ENCODE measurements around the gene CARD11.
"Not testable (repeated sequence)": the region's sequence is repeated elsewhere in the genome, so short reads cannot be mapped to it uniquely, and the experiment has no call there.

Gene CARD11

GRCh38 chr7:3041986-3042675 lies 1.5 kb downstream of the CARD11 start:
- no peak for ATAC-seq
- TF ChIP-seq OSR1 (CRISPR knock-in tag; IDR thresholded peaks at IDR 0.05) (no peak), ZNF70 (CRISPR knock-in tag; IDR thresholded peaks at IDR 0.05) (no peak), ARNTL (CRISPR knock-in tag; IDR thresholded peaks at IDR 0.05; ENCODE audit: borderline replicate concordance, low read depth) (no peak), ZFP3 (CRISPR knock-in tag; IDR thresholded peaks at IDR 0.05) (no peak), CSDC2 (CRISPR knock-in tag; IDR thresholded peaks at IDR 0.05) (no peak), ZNF8 (CRISPR knock-in tag; IDR thresholded peaks at IDR 0.05) (no peak), ESRRG (CRISPR knock-in tag; IDR thresholded peaks at IDR 0.05) (no peak)
- TF ChIP-seq, protein P1, sequence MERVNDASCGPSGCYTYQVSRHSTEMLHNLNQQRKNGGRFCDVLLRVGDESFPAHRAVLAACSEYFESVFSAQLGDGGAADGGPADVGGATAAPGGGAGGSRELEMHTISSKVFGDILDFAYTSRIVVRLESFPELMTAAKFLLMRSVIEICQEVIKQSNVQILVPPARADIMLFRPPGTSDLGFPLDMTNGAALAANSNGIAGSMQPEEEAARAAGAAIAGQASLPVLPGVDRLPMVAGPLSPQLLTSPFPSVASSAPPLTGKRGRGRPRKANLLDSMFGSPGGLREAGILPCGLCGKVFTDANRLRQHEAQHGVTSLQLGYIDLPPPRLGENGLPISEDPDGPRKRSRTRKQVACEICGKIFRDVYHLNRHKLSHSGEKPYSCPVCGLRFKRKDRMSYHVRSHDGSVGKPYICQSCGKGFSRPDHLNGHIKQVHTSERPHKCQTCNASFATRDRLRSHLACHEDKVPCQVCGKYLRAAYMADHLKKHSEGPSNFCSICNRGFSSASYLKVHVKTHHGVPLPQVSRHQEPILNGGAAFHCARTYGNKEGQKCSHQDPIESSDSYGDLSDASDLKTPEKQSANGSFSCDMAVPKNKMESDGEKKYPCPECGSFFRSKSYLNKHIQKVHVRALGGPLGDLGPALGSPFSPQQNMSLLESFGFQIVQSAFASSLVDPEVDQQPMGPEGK (CRISPR knock-in tag; IDR thresholded peaks at IDR 0.05; ENCODE audit: borderline replicate concordance): no peak

- TF ChIP-seq ZNF565 (CRISPR knock-in tag; conservative IDR thresholded peaks at IDR 0.05; ENCODE audit: low read depth) (no peak), BACH2 (CRISPR knock-in tag; IDR thresholded peaks at IDR 0.05; ENCODE audit: borderline replicate concordance) (no peak), ZNF70 (CRISPR knock-in tag; IDR thresholded peaks at IDR 0.05) (no peak)
- no peak for ATAC-seq
These were observed 3.9 kb downstream of the CARD11 start for GRCh38 chr7:3039787-3040186.

GRCh38 chr7:3038011-3038410 lies 5.7 kb downstream of the CARD11 start:
- not testable (repeated sequence) for ATAC-seq

DNA sequence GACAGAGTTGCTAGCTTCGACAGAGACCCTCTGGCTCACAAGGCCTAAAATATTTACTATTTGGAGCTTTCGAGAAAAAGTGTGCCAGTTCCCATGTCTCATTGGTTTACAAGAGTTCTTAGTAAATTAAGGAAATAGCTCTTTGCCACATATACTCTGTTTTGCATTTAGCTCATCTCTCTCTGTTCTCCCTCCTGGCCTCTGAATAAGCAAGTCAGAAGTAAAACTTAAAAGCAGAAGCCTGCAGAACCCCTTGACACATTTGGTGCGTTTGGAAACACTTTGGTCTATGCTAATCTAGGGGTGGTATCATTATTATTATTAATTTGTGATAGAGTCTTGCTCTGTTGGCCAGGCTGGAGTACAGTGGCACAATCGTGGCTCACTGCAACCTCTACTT lies 6.4 kb downstream of the CARD11 start:
- TF ChIP-seq OSR1 (CRISPR knock-in tag; IDR thresholded peaks at IDR 0.05): no peak
- TF ChIP-seq PPARA (CRISPR knock-in tag; IDR thresholded peaks at IDR 0.05; ENCODE audit: borderline replicate concordance): no peak
- TF ChIP-seq ARNTL (CRISPR knock-in tag; IDR thresholded peaks at IDR 0.05; ENCODE audit: borderline replicate concordance, low read depth): no peak
- no peak for TF ChIP-seq ZC3H10 (CRISPR knock-in tag; IDR thresholded peaks at IDR 0.05)
- TF ChIP-seq, protein P2, sequence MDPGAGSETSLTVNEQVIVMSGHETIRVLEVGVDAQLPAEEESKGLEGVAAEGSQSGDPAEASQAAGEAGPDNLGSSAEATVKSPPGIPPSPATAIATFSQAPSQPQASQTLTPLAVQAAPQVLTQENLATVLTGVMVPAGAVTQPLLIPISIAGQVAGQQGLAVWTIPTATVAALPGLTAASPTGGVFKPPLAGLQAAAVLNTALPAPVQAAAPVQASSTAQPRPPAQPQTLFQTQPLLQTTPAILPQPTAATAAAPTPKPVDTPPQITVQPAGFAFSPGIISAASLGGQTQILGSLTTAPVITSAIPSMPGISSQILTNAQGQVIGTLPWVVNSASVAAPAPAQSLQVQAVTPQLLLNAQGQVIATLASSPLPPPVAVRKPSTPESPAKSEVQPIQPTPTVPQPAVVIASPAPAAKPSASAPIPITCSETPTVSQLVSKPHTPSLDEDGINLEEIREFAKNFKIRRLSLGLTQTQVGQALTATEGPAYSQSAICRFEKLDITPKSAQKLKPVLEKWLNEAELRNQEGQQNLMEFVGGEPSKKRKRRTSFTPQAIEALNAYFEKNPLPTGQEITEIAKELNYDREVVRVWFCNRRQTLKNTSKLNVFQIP (CRISPR knock-in tag; IDR thresholded peaks at IDR 0.05; ENCODE audit: borderline replicate concordance, low read depth): no peak
- TF ChIP-seq CREB5 (CRISPR knock-in tag; IDR thresholded peaks at IDR 0.05; ENCODE audit: low read depth): no peak
- no peak for TF ChIP-seq TSHZ2 (CRISPR knock-in tag; IDR thresholded peaks at IDR 0.05)
- TF ChIP-seq, protein P3, sequence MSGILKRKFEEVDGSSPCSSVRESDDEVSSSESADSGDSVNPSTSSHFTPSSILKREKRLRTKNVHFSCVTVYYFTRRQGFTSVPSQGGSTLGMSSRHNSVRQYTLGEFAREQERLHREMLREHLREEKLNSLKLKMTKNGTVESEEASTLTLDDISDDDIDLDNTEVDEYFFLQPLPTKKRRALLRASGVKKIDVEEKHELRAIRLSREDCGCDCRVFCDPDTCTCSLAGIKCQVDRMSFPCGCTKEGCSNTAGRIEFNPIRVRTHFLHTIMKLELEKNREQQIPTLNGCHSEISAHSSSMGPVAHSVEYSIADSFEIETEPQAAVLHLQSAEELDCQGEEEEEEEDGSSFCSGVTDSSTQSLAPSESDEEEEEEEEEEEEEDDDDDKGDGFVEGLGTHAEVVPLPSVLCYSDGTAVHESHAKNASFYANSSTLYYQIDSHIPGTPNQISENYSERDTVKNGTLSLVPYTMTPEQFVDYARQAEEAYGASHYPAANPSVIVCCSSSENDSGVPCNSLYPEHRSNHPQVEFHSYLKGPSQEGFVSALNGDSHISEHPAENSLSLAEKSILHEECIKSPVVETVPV (CRISPR knock-in tag; IDR thresholded peaks at IDR 0.05): no peak
- TF ChIP-seq CSDC2 (CRISPR knock-in tag; IDR thresholded peaks at IDR 0.05): no peak
- TF ChIP-seq, protein P1 (CRISPR knock-in tag; IDR thresholded peaks at IDR 0.05; ENCODE audit: borderline replicate concordance): no peak
- ATAC-seq: no peak

Data from SK-N-SH treated with all-trans-retinoic acid at 6 μM for 48 hours (cell line).